Measurements from ENCODE around the gene IARS2.
"Not testable (repeated sequence)": the region's sequence is repeated elsewhere in the genome, so short reads cannot be mapped to it uniquely, and the experiment has no call there.

The IARS2 gene

GRCh38 chr1:220139966-220140365 is 46.0 kb downstream of the IARS2 start:
- H3K27ac ChIP-seq: no peak overlapping the region
- TF ChIP-seq, protein P1, sequence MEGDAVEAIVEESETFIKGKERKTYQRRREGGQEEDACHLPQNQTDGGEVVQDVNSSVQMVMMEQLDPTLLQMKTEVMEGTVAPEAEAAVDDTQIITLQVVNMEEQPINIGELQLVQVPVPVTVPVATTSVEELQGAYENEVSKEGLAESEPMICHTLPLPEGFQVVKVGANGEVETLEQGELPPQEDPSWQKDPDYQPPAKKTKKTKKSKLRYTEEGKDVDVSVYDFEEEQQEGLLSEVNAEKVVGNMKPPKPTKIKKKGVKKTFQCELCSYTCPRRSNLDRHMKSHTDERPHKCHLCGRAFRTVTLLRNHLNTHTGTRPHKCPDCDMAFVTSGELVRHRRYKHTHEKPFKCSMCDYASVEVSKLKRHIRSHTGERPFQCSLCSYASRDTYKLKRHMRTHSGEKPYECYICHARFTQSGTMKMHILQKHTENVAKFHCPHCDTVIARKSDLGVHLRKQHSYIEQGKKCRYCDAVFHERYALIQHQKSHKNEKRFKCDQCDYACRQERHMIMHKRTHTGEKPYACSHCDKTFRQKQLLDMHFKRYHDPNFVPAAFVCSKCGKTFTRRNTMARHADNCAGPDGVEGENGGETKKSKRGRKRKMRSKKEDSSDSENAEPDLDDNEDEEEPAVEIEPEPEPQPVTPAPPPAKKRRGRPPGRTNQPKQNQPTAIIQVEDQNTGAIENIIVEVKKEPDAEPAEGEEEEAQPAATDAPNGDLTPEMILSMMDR (conservative IDR thresholded peaks at IDR 0.05): no peak
- no peak for TF ChIP-seq ZFX (IDR thresholded peaks at IDR 0.05)

DNA sequence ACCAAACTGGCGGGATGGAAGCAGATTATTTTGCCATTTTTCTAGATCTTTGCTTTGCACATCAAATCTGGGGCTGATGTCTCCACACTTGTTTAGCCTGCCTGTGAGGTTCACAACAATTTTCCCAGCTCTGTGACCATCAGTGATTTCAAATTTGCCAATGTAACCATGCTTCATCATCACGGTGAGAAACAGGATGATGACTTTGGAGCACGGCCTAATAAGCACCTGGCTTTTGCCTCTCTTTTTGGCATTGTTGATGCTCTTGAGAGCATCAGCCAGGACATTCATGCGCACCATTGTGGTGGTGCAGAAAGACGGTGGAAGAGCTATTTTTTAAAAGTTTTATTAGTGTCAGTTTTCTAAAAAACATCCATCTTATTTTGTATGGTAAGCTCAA is 50.1 kb downstream of the IARS2 start:
- H3K27ac ChIP-seq: no peak overlapping the region
- TF ChIP-seq, protein P1 (conservative IDR thresholded peaks at IDR 0.05): no peak
- TF ChIP-seq ZFX (IDR thresholded peaks at IDR 0.05): no peak

- no peak for TF ChIP-seq ZFX (IDR thresholded peaks at IDR 0.05)
- TF ChIP-seq, protein P1 (conservative IDR thresholded peaks at IDR 0.05): no peak
- no peak overlapping the region for H3K27ac ChIP-seq
Measured at GRCh38 chr1:220149742-220150141, 55.8 kb downstream of the IARS2 start.

DNA sequence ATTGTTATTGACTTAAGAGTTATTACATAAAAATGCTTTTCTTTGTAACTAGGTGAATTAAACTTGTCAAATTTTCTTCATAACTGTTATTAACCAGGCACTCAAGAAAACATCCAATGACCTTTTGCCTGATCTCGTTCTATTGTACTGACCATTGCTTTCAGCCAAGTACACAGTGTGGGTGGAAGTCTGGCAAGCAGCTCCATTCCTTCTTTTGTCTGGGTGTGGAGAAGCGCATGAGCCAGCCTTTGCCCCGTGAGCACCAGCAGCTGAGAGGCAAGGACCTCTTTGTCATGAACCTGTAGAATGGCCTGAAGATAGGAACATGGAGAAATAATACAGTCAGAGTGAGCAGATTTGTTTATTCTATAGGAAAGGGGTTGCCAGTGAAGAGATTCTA is 57.5 kb downstream of the IARS2 start:
- H3K27ac ChIP-seq: no peak overlapping the region
- TF ChIP-seq, protein P1 (conservative IDR thresholded peaks at IDR 0.05): no peak
- no peak for TF ChIP-seq ZFX (IDR thresholded peaks at IDR 0.05)

DNA sequence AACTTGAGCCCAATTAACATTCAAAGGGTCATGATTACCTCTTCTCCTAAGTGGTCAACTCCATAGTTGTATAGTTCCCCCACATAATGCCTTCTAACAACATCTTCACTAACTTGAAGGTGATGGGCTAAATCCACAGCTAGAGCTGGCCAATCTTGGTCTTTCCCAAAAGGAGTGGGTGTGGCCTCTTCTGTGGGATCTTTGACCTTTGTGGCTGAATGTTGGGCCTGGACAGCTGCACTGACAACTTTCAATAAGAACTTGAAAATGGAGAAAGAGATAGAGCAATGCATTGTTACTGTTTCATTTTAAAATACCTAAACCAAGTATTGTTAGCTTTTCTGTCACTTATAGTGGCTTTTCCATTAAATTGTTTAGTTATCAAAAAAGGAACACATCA is 59.2 kb downstream of the IARS2 start:
- TF ChIP-seq, protein P1 (conservative IDR thresholded peaks at IDR 0.05): no peak
- no peak for TF ChIP-seq ZFX (IDR thresholded peaks at IDR 0.05)
- H3K27ac ChIP-seq: no peak overlapping the region

- TF ChIP-seq, protein P1 (conservative IDR thresholded peaks at IDR 0.05): no peak
- TF ChIP-seq ZFX (IDR thresholded peaks at IDR 0.05): no peak
Measured at GRCh38 chr1:220156620-220157146, 62.8 kb downstream of the IARS2 start.

GRCh38 chr1:220157738-220158137 is 63.8 kb downstream of the IARS2 start:
- H3K27ac ChIP-seq: no peak overlapping the region
- TF ChIP-seq ZFX (IDR thresholded peaks at IDR 0.05): no peak

More at GRCh38 chr1:220156620-220157146, 62.8 kb downstream of the IARS2 start:
- H3K27ac ChIP-seq: no peak overlapping the region

DNA sequence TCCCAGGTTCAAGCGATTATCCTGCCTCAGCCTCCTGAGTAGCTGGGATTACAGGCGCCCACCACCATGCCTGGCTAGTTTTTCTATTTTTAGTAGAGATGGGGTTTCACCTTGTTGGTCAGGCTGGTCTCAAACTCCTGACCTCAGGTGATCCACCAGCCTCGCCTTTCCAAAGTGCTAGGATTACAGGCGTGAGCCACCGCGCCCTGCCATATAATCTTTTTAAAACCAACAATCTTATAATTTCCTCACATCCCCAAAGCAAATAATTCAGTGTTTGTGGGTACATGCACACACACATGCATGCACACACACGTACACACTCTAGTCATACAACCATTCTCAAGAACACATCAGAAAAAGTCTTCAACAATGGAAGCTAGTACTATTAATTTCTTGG is 64.6 kb downstream of the IARS2 start:
- not testable (repeated sequence) for H3K27ac ChIP-seq

Measured in C4-2B (cell line).